Measurements from ENCODE around the gene CFAP97D1.

- TF ChIP-seq, protein P1, sequence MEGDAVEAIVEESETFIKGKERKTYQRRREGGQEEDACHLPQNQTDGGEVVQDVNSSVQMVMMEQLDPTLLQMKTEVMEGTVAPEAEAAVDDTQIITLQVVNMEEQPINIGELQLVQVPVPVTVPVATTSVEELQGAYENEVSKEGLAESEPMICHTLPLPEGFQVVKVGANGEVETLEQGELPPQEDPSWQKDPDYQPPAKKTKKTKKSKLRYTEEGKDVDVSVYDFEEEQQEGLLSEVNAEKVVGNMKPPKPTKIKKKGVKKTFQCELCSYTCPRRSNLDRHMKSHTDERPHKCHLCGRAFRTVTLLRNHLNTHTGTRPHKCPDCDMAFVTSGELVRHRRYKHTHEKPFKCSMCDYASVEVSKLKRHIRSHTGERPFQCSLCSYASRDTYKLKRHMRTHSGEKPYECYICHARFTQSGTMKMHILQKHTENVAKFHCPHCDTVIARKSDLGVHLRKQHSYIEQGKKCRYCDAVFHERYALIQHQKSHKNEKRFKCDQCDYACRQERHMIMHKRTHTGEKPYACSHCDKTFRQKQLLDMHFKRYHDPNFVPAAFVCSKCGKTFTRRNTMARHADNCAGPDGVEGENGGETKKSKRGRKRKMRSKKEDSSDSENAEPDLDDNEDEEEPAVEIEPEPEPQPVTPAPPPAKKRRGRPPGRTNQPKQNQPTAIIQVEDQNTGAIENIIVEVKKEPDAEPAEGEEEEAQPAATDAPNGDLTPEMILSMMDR (IDR thresholded peaks at IDR 0.05): no peak
- TF ChIP-seq POLR2A (IDR thresholded peaks at IDR 0.05): no peak
Observed at GRCh38 chr17:43813386-43813785, 33.2 kb downstream of the CFAP97D1 start.
